GM21390 (cell line): ENCODE results near the gene HCFC1.

Experiments used
- ATAC-seq: cut with Tn5 transposase; IDR thresholded peaks from one replicate; pipeline ENCODE4 v1.9.1; 2021; ENCODE audit not compliant: unreplicated experiment

The HCFC1 gene

DNA sequence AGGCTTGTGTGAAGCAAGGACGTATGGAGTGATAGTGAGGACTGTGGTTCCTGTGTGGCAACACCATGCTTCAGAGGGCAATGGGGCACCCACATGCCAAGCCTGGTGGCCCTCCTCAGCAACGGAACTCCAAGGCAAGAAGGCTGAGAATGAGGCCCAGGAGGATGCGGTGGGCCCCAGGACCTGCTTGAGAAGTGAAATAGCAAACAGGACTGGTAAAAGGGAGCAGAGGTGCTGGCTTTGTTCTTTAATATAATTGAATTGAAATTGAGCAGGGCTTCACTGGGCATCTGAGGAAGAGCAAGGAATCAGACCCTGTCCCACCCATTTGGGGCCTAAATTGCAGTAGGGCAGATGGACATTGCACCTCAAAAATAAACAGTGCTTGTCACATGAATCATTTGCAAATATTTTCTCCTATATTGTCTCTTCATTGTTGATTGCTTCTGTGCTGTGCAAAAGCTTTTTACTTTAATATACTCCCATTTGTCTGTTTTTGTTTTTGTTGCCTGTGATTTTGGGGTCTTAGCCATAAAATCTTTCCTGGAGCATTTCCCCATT is 3.2 kb upstream of the HCFC1 start:
- no peak for ATAC-seq

DNA sequence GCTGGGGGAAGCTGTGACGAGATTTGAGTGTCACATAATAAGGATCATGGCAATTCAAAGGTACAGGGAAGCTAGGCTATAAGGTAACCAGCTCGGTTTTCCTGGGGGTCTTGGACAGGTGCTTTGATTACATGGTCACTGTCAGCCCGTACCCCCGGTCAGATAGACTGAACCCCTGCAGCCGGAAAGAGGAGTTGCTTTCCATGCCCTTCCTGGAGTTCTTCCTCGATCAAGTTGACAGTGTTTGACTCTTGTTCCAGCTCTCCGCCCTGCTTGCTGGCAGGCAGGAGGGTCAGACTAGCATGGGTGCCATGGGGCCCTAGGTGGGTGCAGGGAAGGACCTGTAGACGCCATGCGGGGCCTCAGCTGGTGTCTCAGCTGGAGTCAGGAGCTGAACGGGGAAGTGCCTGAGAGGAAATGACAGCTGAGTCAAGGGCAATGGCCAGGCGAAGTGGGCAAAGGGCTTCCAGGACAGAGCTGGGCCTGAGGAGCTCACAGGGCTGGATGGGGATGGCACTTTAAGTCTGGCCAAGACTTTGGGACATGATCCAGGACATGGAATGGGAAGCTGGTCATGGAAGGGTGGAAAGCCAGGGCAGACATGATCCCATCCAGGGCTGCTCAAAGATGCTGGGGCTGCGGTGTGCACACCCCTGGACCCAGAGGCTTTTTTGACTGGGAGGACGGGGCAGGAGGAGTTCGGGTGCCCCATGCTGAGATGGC is 2.5 kb upstream of the HCFC1 start:
- ATAC-seq: no peak

DNA sequence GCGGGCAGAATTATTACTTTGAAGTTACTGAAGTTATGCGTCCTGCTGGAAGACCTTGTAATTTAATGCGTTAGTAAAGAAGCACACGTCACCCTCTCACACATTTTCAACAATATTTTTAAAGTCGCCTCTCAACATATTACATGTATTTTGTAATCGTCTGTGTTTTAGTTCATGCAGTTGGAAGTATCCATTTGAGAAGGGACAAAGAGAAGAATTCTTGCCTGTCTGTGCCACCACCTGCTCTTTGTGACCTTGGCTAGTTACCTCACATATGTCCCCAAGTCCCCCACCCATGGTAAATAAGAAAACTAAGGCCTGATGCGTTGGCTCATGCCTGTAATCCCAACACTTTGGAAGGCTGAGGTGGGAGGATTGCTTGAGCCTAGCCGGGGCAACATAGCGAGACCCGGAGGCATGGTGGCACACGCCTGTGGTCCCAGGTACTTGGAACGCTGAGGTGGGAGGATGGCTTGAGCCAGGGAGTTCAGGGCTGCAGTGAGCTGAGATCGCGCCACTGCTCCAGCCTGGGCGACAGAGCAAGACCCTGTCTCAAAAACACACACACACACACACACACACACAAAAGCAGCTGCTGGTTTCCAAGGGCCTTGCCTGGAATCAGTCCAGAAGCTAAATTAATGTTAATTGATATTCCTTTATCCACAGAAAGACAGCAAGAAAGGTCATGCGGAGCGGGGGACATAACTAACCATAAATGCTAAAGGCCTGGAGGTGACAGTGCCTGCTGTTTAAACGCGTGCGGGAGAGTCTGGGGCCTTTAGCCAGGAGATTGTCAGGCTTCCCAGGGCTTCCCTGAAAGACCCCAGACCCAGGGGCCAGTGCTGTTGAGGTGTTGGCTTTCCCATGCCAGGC is 1.7 kb upstream of the HCFC1 start:
- ATAC-seq: no peak

DNA sequence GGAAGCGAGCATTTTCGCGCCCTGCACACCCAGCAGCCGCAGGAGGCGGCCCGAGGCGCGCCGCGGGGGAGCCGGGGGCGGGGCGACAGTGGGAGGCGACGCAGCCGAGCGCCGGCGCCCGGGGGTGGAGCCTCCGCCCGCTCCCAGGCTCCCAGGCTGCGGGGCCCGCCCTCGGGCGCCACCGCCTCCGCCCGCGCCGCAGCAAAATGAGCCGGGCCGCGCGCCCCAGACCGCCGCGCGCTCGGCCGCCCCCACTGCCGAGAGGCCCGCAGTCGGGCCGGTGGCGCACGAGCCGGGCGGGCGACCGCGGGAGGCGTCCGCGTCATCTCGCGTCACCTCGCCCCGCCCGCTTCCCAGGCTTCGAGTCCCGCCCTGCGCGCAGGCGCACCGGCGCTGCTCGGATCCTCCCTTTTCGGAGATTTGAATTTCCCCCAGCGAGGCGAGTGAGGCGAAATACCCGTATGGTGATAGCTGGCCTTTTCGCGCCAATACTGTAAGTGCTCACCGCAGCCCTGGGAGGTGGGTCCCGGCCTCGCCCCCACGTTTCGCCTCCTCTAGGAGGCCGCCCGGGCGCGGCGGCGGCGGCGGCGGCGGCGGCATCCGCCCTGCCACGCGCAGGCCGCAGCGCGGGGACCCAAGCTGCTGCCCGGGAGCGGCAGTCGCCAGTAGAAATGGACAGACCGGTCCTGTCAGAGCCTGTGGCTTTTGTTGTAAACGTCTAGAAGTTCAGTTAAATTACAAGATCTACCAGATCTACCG is 929 bp upstream of the HCFC1 start, which contains the start of gene TMEM187:
TSS of gene TMEM187 (plus strand) at position 387 of the 759 bp plus-strand sequence. CDS start 9,309 bp downstream, outside the sequence.
- ATAC-seq: peak; percentile 42

DNA sequence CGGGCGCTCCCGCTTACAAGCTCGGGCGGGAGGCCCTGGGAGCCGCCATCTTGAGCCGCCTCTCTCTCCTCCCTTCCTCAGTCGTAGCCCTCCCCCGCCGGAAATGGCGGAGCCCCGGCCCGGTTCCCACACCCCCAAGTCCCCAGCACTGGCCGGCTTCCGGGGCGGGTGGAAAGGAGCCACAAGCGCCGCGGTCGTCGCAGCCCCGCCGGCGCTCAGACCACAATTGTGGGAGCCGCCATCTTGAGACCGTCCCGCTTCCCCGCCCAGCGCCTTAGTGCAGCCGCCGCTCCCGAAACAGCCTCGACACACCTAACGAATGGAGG is 531 bp downstream of the HCFC1 start:
- ATAC-seq: no peak

DNA sequence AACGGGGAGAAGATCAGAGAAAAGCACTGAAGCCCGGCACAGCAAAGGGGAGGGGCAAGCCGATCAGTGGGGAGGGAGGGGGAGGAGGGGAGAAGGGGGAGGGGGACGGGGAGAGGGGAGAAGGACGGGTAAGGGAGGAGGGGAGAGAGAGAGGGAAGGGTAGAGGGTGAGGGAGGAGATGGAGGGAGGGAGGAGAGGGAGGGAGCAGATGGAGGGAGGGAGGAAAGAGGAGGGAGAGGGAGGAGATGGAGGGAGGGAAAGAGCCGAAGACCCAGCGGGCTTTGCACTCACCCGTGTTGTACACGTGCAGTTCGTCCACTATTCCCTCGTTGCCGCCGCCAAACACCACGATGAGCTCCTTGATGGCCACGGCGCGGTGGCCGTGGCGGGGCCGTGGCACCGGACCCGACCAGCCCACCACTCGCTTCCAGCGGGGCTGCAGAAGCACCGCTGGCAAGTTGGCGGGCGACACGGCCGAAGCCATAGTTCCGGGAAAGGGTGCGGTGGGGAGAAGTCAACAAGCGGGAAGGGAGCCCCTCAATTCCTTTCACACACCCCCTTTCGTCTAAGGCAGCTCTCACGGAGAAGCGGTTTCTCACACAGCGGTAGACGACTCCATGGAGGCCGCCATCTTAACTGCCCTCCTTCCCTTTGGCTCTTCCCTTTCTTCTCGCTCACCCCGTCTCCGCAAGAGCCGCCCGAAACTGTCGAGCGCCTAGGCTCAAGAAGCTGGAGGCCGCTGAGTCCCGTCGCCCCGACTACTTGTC is 1.1 kb downstream of the HCFC1 start:
- no peak for ATAC-seq

DNA sequence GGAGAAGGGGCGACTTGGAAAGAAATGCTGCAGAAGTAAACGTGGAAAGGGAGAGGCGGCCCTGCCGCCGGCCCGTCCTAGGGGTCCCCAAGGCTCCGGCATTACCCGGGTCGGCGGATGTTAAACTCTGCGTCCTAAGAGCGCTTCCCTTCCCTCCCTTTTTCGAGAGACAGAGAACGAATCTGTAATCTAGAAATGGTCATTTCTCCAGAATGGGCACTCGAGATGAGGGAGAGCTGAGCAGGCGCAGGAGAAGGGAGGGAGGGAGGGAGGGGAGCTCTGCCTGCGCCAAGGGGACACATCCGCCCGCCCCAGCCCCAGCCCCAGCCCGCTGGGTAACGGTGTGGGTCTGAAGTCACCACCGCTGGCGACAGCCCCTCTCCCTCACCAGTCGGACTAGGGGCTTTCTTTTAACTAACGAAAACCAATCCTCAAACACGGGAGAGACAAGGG is 1.7 kb downstream of the HCFC1 start:
- no peak for ATAC-seq

DNA sequence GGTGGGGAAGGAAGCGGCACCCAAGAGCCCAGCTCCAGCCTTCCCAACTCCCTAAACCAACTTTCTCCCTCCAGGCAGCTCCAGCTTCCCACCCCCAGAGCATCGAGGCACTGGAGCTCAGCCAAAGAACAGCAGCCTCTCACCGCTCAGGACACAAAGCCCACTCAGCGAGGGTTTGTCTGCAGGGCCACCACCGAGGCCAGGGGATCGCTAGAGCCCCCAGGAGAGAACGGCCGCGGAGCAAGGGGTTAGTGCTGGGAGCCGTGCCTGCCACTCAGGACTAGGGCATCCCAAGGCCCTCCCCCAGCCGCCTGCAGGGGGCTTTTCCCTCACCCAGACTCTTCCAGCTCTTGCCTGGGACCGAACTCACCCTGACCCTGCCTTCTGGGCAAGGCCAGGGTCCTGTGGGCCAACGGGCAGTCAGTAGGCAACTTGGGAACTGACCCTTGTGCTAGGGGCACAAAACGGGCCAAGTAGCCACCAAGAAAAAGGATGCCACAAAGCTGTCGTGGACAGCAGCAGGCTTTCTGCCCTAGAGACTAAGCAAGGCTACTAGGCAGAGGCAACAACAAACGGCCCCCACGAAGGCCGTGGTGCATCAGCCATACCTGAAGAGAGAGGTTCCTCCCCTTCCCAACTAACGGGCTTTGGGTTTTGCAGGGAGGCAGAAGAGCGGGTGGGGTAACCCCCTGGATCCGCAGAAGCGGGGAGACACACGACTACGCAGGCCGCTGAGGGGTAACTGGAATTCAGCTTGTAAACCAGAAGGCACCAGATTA is 2.3 kb downstream of the HCFC1 start:
- no peak for ATAC-seq

DNA sequence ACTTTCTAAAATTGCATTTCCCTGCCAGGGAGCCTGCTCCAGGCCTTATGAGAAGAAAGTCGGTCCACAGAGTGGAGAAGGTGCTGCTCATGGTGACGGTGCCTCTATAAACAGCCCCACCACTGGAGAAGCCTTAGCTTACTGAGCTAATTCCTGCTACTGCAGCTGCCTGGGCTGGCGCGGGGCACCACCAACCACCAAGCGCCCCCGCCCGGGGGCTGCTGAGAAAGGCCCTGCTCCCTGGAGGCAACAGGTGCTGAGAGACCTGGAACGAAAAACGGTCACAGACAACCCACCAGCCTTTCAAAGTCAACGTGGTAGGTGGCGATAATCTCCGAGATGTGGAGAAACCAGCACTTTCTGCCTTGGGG is 2.9 kb downstream of the HCFC1 start:
- no peak for ATAC-seq

DNA sequence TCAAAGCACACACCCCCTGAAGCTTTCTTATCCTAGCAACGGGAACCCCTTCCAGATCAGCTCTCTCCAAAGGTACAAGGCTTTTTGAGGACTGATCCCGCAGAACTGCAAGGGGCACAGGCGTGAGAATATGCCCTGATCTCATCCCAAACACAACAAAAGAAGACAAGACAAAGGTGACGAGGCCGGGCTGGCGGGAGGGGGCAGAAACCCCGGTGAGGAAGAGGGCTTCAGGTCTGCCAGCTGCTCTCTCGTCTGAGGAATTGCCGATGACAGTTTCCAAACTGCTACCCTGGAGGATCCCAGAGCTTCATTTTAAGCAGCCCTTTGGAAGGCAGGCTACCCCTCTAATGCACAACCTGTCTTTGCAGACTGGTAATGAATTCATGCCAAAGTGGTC is 3.4 kb downstream of the HCFC1 start:
- ATAC-seq: no peak

DNA sequence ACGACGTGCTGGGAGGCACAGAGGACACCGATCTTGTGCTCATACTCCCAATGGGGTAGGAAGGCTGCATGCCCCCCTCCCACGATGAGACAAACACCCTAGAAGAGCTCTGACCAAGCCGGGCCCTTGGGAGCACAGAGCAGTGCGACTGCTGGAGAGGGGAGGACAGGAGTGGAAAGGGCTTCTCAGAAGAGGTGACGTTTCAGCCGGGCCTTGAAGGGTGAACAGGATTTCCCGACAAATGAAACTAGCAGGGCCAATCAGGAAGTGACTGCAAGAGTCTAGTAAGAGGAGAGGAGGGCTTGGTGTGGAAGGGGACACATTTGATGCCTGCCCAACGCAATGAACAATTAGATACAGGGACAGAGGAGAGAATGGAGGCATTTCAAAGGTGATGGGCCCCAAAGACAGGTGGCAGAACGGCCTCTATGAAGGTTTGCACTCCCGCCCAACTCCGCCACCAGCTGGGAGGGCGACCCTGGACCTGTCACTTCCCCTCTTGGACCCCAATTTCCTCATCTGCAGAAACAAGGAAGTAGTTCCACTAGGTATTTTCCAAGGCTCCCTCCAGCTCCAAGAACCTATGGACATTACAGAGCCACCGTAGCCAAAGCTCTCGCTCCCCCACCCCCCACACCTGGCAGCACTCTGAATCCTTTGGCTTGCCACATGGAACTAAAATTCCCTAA is 3.9 kb downstream of the HCFC1 start:
- ATAC-seq: no peak

DNA sequence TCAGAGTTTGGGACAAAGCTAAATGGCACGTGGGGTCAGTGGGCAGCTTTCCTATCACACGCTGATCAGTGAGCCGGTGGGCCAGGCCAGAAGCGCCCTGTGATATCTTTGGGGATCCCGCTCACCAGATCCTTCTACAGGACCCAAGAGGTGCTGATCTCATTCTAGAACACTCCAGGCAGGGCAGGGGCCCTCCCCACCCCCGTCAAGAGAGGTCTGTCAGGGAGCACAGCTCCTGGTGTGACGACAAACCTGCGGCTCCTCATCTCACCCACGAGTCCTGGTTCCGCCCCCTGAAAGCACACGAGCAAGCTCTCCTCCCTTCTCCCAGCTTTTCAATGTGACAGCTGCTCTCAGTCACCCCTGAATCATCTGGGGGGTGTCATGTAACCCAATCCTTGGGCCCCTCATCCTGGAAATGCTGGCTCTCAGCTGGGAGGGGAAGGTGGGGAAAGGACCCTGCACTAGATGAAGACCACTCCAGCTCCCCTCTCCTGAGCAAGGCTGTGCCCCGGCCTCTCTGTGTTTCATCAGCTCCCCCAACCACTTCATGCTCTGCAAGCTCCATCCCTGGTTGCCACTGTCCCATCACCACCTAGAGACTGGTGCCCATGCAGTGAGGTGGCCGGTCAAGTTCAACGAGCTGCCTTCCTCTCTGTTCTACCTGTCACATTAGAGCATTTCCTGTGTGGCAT is 4.6 kb downstream of the HCFC1 start:
- no peak for ATAC-seq

DNA sequence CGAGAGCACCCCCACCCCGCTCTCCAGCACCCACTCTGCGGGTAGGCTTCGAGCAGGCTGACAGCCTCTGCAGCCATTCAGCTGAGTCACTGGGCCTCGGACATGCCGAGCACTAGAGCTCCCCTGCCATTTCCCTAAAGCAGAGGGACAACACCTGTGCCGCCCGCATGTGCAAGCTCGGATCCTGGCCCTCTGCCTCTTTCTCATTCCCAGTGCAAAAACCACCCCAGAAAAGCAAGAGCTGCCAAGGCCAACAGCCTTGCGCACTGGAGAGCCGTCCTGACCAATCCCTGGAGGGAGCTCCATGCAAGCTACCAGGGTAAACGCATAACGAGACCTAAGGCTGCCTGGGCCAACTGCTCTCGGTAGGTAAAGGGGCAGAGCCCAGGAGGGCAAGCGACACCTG is 5.3 kb downstream of the HCFC1 start:
- ATAC-seq: no peak

DNA sequence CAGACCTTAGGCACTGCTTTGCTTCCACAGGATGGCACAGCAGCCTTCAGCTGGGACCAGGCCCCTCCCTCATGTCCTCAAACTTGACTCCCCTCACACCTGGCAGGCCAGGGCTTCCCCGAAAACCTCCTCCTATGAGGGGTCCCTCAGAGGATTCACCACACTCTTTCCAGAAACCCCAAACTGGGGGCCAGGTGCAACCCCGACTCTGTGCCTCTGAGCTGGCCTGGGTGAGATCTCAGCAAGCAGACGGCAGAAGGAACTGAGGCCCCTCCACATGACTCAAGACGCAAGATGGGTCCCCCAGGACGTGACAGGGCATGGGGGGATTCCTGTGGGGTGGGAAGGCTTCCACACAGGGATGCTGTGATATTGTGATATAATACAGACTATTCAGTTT is 6.2 kb downstream of the HCFC1 start:
- no peak for ATAC-seq

DNA sequence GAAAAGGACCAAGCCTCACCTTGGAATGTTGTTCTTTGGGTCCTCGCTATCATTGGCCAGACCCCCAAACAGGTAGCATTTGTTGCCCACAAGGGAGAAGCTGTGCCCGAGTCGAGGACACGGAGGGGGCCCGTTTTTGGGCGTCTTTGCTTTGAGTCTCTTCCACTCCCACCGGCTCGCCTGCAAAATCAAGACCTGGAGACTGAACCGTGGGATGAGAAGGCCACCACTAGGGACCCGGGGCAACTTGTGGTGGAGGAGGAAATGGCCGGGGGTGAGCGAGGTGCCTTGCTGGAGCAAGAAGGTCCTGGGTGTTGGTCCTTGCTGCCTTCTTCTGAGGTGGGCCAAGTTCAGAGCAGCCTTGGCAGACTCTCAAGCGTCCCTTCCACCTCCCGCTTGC is 7.5 kb downstream of the HCFC1 start:
- no peak for ATAC-seq

DNA sequence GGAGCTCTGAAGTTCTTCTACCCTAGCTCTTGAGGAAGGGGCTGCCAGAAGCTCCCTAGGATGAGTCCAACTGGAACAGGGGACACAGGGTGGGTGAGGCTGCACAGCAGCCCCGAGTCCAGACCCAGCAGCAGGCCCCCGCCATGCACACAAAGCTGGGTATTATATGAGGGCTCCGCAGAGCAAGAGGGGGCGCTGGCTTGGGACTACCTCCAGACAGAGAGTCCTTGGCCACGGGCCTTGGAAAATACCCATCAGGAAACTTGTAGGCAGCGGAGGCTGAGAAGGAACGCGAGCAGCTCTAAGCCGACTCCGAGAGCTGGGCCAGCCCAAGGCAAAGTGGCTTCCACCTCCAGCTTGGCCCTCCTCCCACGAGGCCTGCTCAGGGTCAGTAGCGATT is 8.1 kb downstream of the HCFC1 start:
- ATAC-seq: no peak

DNA sequence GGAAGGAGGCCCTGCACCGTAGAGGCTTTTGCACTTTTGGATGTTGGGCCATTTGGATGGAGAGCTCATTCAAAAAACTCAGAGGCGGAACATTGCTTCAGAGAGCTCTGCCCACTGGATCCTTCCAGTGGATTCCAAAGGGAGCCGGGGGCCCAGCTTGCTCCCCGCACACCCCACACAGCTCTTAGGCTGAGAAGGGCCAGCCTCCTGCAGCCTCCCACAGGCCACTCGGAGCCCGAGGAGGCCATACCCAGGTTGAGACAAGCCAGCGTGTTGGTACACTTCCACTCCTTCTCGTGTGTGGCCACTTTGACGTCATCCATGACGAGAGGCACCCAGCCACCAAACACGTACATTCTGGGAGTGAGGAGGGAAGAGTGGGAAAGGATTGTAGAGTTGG is 10.3 kb downstream of the HCFC1 start:
- ATAC-seq: no peak

DNA sequence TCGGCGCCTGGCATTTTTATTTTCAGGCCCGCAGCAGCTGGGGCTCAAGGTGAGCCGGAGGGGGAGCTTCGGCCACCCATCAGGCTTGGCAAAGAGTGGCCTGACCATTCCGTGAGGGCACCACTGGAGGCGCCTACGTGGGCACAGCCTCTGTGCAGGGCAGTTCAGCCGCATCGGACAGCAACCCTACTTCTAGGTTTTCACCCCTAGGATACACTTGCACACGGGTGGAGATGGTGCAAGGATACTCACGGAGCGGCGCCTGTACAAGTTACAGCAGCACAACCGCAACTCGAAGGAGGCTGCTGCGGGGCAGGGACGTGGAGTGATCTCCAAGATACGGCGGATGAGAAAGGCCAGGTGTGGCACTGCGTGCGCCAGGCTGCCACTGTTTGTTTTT is 10.8 kb downstream of the HCFC1 start:
- no peak for ATAC-seq

DNA sequence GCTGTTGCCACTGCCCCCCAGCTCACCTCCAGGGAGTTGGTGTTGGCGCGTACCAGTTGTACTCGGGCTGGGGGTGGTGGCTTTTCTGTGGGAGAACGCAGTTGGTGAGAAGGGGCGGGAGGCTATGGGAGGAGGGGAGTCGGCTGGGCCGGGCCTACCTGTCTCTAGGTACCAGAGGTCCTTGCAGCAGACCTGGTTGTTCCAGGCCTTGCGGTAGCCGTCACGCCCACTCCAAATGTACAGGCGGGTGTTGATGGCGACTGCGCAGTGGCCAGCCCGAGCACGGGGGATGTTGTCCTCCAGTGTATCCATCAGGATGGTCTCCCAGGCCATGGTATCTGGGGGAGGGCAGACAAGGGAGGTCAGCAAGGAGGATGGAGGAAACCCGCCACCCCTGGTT is 11.5 kb downstream of the HCFC1 start:
- ATAC-seq: no peak
